ENCODE results near the gene RNF223.

GRCh38 chr1:1067860-1068516 lies 6.1 kb downstream of the RNF223 start:
- TF ChIP-seq CTCF (IDR thresholded peaks at IDR 0.05 in 8 of 11, conservative IDR thresholded peaks at IDR 0.05 in 3 of 11) (no peak), POLR2A (IDR thresholded peaks at IDR 0.05) (no peak)

Measured in spleen (tissue), 7 donors.